ENCODE results near the gene MRPS7.

- TF ChIP-seq POLR2AphosphoS5 (IDR thresholded peaks at IDR 0.05) (no peak), CTCF (IDR thresholded peaks at IDR 0.05) (no peak)
These were observed 19.1 kb upstream of the MRPS7 start for GRCh38 chr17:75242461-75243042.

Measured in stomach (tissue), 4 donors.